ENCODE measurements around the gene WNK4.

DNA sequence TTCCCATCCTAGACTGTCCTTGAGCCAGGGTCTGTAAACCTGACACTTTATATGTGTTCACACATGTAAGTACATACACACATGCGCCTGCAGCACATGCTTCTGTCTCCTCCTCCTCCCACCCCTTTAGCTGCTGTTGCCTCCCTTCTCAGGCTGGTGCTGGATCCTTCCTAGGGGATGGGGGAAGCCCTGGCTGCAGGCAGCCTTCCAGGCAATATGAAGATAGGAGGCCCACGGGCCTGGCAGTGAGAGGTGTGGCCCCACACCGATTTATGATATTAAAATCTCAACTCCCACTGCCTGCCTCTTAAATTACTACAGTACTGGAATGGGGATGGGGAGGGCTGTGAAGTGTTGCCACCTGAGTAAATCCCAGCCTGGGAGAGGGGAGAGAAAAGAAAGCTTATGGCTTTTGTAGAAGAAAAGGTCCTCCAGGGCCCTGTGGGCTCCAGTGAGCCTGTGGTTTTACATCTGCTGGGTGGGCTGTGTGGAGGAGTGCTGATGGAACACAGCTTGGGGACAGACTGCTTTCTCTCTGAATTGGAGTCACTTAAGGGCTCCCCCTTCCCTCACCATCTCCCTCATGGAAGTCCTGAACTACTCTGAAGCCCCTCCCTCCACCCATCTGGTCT is 990 bp upstream of the WNK4 start:
- TF ChIP-seq POLR2A (IDR thresholded peaks at IDR 0.05) (no peak), CTCF (IDR thresholded peaks at IDR 0.05 in 8 of 11, conservative IDR thresholded peaks at IDR 0.05 in 3 of 11) (no peak), POLR2AphosphoS5 (IDR thresholded peaks at IDR 0.05) (no peak)

Measured in spleen (tissue), 7 donors.